Mammary epithelial cell (primary cell): ENCODE results near the gene CPNE1.

Experiments
- CTCF ChIP-seq, 2 donors: IDR thresholded peaks in 1 of 2; conservative IDR thresholded peaks in 1 of 2; 2 replicates each; pipeline ENCODE4 v1.5.1; 2011 to 2012; ENCODE audit warnings: inconsistent platforms in 2 of 2, low read length in 2 of 2, mild to moderate bottlenecking in 2 of 2, control low read depth in 1 of 2, low read depth in 1 of 2; ENCODE audit not compliant: insufficient read depth in 1 of 2; ENCODE audit errors: extremely low read depth in 1 of 2
- EZH2 ChIP-seq: IDR thresholded peaks from 2 replicates; pipeline ENCODE4 v1.6.1; 2012; ENCODE audit warnings: low read length, inconsistent platforms, borderline replicate concordance

- TF ChIP-seq CTCF (conservative IDR thresholded peaks at IDR 0.05 in 1 of 2, IDR thresholded peaks at IDR 0.05 in 1 of 2; ENCODE audit: extremely low read depth in 1 of 2, insufficient read depth in 1 of 2, low read depth in 1 of 2, low read length in 2 of 2) (no peak), EZH2 (no peak)
Measured at GRCh38 chr20:35661908-35662307, 2.8 kb downstream of the CPNE1 start.
